Measurements from ENCODE around the gene PID1.

GRCh38 chr2:229037621-229038020, 233.5 kb downstream of the PID1 start:
- TF ChIP-seq CTCF (IDR thresholded peaks at IDR 0.05) (no peak), POLR2AphosphoS5 (IDR thresholded peaks at IDR 0.05) (no peak)

All from sigmoid colon (tissue), 4 donors.